AG04450 (cell line): ENCODE measurements around the gene PRR18. TPM values are rescaled to one million over a fixed set of nuclear protein-coding genes. Genes with fewer than 3 reads are reported as not detected.

Experiments used
- CTCF ChIA-PET: fragments of 300-600, 350-600 bp; formaldehyde crosslinking; extraction: SDS; loops from one replicate; lab custom pipeline; 2022; ENCODE audit warnings: antibody characterized with exemption, inconsistent platforms; lab: Charles Lee
- POLR2A ChIA-PET: fragments of 350-600 bp; formaldehyde crosslinking; extraction: SDS; loops from one replicate; lab custom pipeline; 2021; ENCODE audit warnings: antibody characterized with exemption, inconsistent platforms; lab: Yijun Ruan, JAX
- DNase-seq: peaks from one replicate; pipeline ENCODE4 v3.0.0-alpha.2; 2011; ENCODE audit warnings: low read depth, low spot score
- H3K27ac ChIP-seq: one replicate; pipeline ENCODE4 v1.5.1; 2012; ENCODE audit warnings: low read depth, low read length, control low read depth
- H3K27me3 ChIP-seq: one replicate; pipeline ENCODE4 v1.6.0; 2012; ENCODE audit warnings: low read length; ENCODE audit not compliant: control insufficient read depth, insufficient read depth
- H3K4me3 ChIP-seq: 2 replicates; pipeline ENCODE4 v1.5.1; 2011; ENCODE audit warnings: mild to moderate bottlenecking, low read depth, low read length, control low read depth
- H3K9me3 ChIP-seq: 2 replicates; pipeline ENCODE4 v1.5.1; 2012; ENCODE audit warnings: low read length; ENCODE audit not compliant: control insufficient read depth, insufficient read depth
- CTCF ChIP-seq: IDR thresholded peaks from 2 replicates; pipeline ENCODE4 v1.5.1; 2011; ENCODE audit warnings: low read depth, low read length, control low read depth, inconsistent platforms
- polyA plus RNA-seq: library from polyadenylated mRNA; depleted of rRNA; stranded (reverse); fragments of >200 nt; gene quantifications from 2 replicates; pipeline ENCODE4 v1.2.3, GENCODE V29; 2011

PRR18 gene
- polyA plus RNA-seq, 1 experiment, result not detected

- no peak for DNase-seq
- H3K9me3 ChIP-seq, result no peaks in the 10 kb centered on the region
Observed at GRCh38 chr6:166312832-166313231, 4.6 kb upstream of the PRR18 start.

GRCh38 chr6:166310634-166311033 lies 2.4 kb upstream of the PRR18 start:
- CTCF ChIA-PET, result interaction anchor here (1.0 to 1.7 kb wide), 3 partner anchors 18 to 90 kb away, joined by 3 to 9 read pairs (median 5); no protein-coding TSS in a partner anchor
- Histone ChIP-seq H3K9me3 (peaks cover 2% of the 10 kb centered on the region; the same call in 1 of the 2 replicates), H3K4me3 (no peak overlapping the region)

More at GRCh38 chr6:166312832-166313231, 4.6 kb upstream of the PRR18 start:
- ChIA-PET CTCF (interaction anchor here (0.5 to 2.3 kb wide), 19 partner anchors 9 to 97 kb away, joined by 3 to 58 read pairs (median 6); no protein-coding TSS in a partner anchor), POLR2A (no interaction called here)
- peaks cover 19% of the 10 kb centered on the region for H3K27me3 ChIP-seq
- TF ChIP-seq CTCF, result no peak
- H3K27ac ChIP-seq, result no peak overlapping the region
- H3K4me3 ChIP-seq, result no peak overlapping the region

GRCh38 chr6:166309977-166310376 lies 1.8 kb upstream of the PRR18 start:
- Histone ChIP-seq H3K27ac (no peak overlapping the region), H3K4me3 (no peak overlapping the region), H3K27me3 (peaks cover 41% of the 10 kb centered on the region), H3K9me3 (peaks cover 2% of the 10 kb centered on the region; the same call in 1 of the 2 replicates)
- no peak for TF ChIP-seq CTCF
- ChIA-PET POLR2A (no interaction called here), CTCF (interaction anchor here (0.7 to 1.7 kb wide), 3 partner anchors 19 to 90 kb away, joined by 3 to 9 read pairs (median 3); no protein-coding TSS in a partner anchor)
- no peak for DNase-seq

More at GRCh38 chr6:166310634-166311033, 2.4 kb upstream of the PRR18 start:
- Histone ChIP-seq H3K27me3 (peaks cover 34% of the 10 kb centered on the region), H3K27ac (no peak overlapping the region)
- no peak for TF ChIP-seq CTCF
- POLR2A ChIA-PET, result no interaction called here
- no peak for DNase-seq

GRCh38 chr6:166308769-166309589 lies 787 bp upstream of the PRR18 start:
- TF ChIP-seq CTCF, result no peak
- Histone ChIP-seq H3K4me3 (no peak overlapping the region), H3K9me3 (peaks cover 2% of the 10 kb centered on the region; the same call in 1 of the 2 replicates), H3K27me3 (peaks cover 46% of the 10 kb centered on the region), H3K27ac (no peak overlapping the region)
- POLR2A ChIA-PET, result interaction anchor here (0.9 kb wide), 1 partner anchor 9 kb away, joined by 3 read pairs; no protein-coding TSS in a partner anchor
- CTCF ChIA-PET, result interaction anchor here (0.6 kb wide), 1 partner anchor 14 kb away, joined by 8 read pairs; no protein-coding TSS in a partner anchor
- no peak for DNase-seq
